SJSA1 (cell line): ENCODE data around the gene CNBP. TPM values are rescaled to one million over a fixed set of nuclear protein-coding genes. Genes with fewer than 3 reads are reported as not detected.
A peak's percentile ranks its signal among the peaks of the same experiment; 100 is the strongest.

Experiments used
- DNase-seq, 2 experiments: peaks; one replicate each; pipeline ENCODE4 v3.0.0-alpha.2; 2015 to 2020; ENCODE audit warnings: low spot score in 2 of 2, low read depth in 1 of 2
- H3K27ac ChIP-seq: fragments of 250-450 bp; sonication (Bioruptor Pico); 2 replicates; pipeline ENCODE4 v1.5.1; 2020; ENCODE audit warnings: mild to moderate bottlenecking, moderate library complexity
- H3K27me3 ChIP-seq: fragments of 250-450 bp; sonication (Bioruptor Pico); replicated peaks from 2 replicates; pipeline ENCODE4 v1.5.1; 2020; ENCODE audit warnings: mild to moderate bottlenecking, moderate library complexity
- H3K36me3 ChIP-seq: fragments of 250-450 bp; sonication (Bioruptor Pico); 2 replicates; pipeline ENCODE4 v1.5.1; 2020; ENCODE audit warnings: mild to moderate bottlenecking
- H3K4me1 ChIP-seq: fragments of 250-450 bp; sonication (Bioruptor Pico); replicated peaks from 2 replicates; pipeline ENCODE4 v1.6.1; 2021; ENCODE audit warnings: mild to moderate bottlenecking
- H3K4me3 ChIP-seq: fragments of 250-450 bp; sonication (Bioruptor Pico); 2 replicates; pipeline ENCODE4 v1.5.1; 2020; ENCODE audit warnings: mild to moderate bottlenecking
- H3K9me3 ChIP-seq: fragments of 250-450 bp; sonication (Bioruptor Pico); replicated peaks from 2 replicates; pipeline ENCODE4 v1.5.1; 2020; ENCODE audit warnings: mild to moderate bottlenecking
- total RNA-seq: library from RNA; depleted of rRNA; stranded (reverse); fragments of >200 nt; shearing (Covaris generic); gene quantifications from 2 replicates; pipeline ENCODE4 v1.2.3, GENCODE V29; 2014; rRNA removed

Gene CNBP
- total RNA-seq, 1 experiment from 2014 or later, result 215 TPM

DNA sequence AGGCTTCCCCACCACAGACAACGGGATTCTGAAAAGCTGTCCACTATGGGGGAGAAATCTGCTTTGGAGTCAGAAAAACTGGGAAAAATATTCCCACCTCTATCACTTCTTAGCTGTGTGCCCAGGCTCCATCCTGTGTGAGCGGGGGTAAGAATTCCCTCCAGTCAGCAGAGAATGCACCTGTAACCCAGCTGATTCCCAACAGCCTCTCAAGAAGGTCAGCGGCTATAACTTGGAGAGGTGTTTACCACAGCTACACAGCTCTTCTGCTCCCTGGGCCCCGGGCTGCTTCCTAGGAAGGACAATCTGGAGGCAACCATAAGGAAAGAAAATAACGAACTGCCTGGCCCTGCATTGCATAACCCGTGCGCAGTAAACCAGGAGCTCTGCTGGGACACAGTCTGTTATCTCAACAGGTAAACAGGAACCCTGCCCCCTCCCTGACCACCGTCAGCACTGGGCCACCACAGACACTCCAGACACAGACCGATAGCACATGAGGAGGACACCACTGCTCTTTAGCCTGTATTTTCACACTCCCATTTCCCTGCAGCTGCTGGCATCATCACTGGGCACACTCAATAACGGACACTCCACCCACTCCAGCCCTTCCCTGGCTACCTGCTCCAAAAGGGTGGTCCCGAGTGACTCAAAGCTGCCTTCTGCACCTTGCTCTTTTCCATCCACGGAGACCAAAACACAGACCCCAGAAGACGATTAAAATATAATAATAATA, 64.2 kb downstream of the CNBP start:
- no peak for DNase-seq
- no peaks in the 10 kb centered on the region for H3K27me3 ChIP-seq
- peaks cover 13% of the 10 kb centered on the region for H3K36me3 ChIP-seq
- peak overlapping the region; percentile 42; the same call in 1 of the 2 replicates for H3K27ac ChIP-seq
- H3K4me1 ChIP-seq, result peaks cover 10% of the 10 kb centered on the region
- H3K4me3 ChIP-seq, result peak overlapping the region; percentile 67
- no peaks in the 10 kb centered on the region for H3K9me3 ChIP-seq

DNA sequence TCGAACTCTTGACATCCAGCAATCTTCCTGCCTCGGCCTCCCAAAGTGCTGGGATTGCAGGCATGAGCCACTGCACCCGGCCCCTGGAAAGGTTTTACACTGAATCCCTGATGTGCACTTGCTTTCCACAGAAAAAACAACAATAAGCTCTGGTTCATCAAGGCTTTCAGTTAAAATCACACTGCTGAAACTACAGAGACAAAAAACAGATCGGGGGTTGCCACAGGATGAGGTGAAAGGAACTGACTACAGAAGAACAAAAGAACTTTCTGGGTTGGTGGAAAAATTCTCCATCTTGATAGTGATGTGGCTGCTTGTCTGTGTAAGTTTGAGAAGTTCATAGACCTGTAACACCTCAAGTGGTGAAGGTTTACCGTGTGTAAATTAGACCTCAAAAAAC, 65.0 kb downstream of the CNBP start:
- Histone ChIP-seq H3K36me3 (peaks cover 13% of the 10 kb centered on the region), H3K4me3 (no peak overlapping the region)
- no peak for DNase-seq

More for the DNA sequence above, 65.0 kb downstream of the CNBP start:
- Histone ChIP-seq H3K4me1 (peaks cover 10% of the 10 kb centered on the region), H3K27ac (no peak overlapping the region), H3K27me3 (no peaks in the 10 kb centered on the region), H3K9me3 (no peaks in the 10 kb centered on the region)

Other genes starting within 250 kb of the CNBP start
- 0.71 TPM in 1 of 2 replicates, not detected in the other for gene CFAP92, start 189.8 kb downstream of the CNBP start, total RNA-seq
- gene EFCC1, start 182.6 kb downstream of the CNBP start, total RNA-seq, result 1.5 and 2.8 TPM in 2 replicates
- not detected in 2 replicates for gene GP9, start 123.1 kb downstream of the CNBP start, total RNA-seq
- gene RAB43, start 62.1 kb downstream of the CNBP start, total RNA-seq, result 7.9 and 12.1 TPM in 2 replicates
- 40.5 and 57.3 TPM in 2 replicates for gene ISY1, start 22.8 kb downstream of the CNBP start, total RNA-seq
- 191 and 235 TPM in 2 replicates for gene COPG1, start 65.7 kb upstream of the CNBP start, total RNA-seq
- 22.2 and 25.6 TPM in 2 replicates for gene HMCES, start 95.0 kb upstream of the CNBP start, total RNA-seq
- gene EFCAB12, start 244.7 kb upstream of the CNBP start, total RNA-seq, result 0.03 TPM in 1 of 2 replicates, not detected in the other